Measurements from ENCODE around the gene SLC5A2.
A peak's percentile ranks its signal among the peaks of the same experiment; 100 is the strongest.

SLC5A2 gene

GRCh38 chr16:31467151-31467773, 15.7 kb upstream of the SLC5A2 start:
- Histone ChIP-seq H3K36me3 (ENCODE audit: control insufficient read depth in 5 of 5, insufficient read depth in 5 of 5, low read length in 5 of 5) (peaks cover 0 to 46% (median 41%) of the 10 kb centered on the region in 5 donors), H3K9me3 (ENCODE audit: control insufficient read depth in 5 of 5, low read length in 5 of 5) (no peaks in the 10 kb centered on the region), H3K9ac (ENCODE audit: low read length in 5 of 5) (no peak overlapping the region), H3K4me1 (ENCODE audit: control insufficient read depth in 5 of 5, insufficient read depth in 5 of 5, low read length in 5 of 5) (peaks cover 0 to 24% (median 11%) of the 10 kb centered on the region in 5 donors), H3K27ac (ENCODE audit: low read depth, low read length) (no peak overlapping the region), H3K27me3 (ENCODE audit: control insufficient read depth in 5 of 5, insufficient read depth in 4 of 5, low read length in 5 of 5) (peaks cover 0 to 7% (median 5%) of the 10 kb centered on the region in 5 donors), H3K4me3 (ENCODE audit: low read depth in 1 of 5, low read length in 5 of 5) (no peak overlapping the region)

DNA sequence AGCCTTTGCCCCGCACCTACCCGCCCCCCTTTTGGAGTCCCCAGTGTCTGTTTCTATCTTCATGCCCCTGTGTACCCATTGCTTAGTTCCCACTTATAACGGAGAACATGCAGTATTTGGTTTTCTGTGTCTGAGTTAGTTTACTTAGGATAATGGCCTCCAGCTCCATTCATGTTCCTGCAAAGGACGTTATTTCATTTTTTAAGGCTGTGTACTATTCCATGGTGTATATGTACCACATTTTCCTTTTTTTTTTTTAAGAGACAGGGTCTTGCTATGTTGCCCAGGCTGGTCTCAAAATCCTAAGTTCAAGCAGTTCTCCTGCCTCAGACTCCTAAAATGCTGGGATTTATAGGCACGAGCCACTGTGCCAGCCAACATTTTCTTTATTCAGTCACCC, 15.1 kb upstream of the SLC5A2 start:
- no peak overlapping the region for H3K9ac ChIP-seq (ENCODE audit: low read length in 5 of 5)
- peaks cover 0 to 30% (median 17%) of the 10 kb centered on the region in 5 donors for H3K4me1 ChIP-seq (ENCODE audit: control insufficient read depth in 5 of 5, insufficient read depth in 5 of 5, low read length in 5 of 5)
- peaks cover 0 to 12% (median 9%) of the 10 kb centered on the region in 5 donors for H3K27me3 ChIP-seq (ENCODE audit: control insufficient read depth in 5 of 5, insufficient read depth in 4 of 5, low read length in 5 of 5)
- H3K4me3 ChIP-seq (ENCODE audit: low read depth in 1 of 5, low read length in 5 of 5) = no peak overlapping the region
- H3K9me3 ChIP-seq (ENCODE audit: control insufficient read depth in 5 of 5, low read length in 5 of 5) = peaks cover 0 to 4% (median 0%) of the 10 kb centered on the region in 5 donors
- no peak overlapping the region for H3K27ac ChIP-seq (ENCODE audit: low read depth, low read length)
- H3K36me3 ChIP-seq (ENCODE audit: control insufficient read depth in 5 of 5, insufficient read depth in 5 of 5, low read length in 5 of 5) = peaks cover 0 to 40% (median 35%) of the 10 kb centered on the region in 5 donors

DNA sequence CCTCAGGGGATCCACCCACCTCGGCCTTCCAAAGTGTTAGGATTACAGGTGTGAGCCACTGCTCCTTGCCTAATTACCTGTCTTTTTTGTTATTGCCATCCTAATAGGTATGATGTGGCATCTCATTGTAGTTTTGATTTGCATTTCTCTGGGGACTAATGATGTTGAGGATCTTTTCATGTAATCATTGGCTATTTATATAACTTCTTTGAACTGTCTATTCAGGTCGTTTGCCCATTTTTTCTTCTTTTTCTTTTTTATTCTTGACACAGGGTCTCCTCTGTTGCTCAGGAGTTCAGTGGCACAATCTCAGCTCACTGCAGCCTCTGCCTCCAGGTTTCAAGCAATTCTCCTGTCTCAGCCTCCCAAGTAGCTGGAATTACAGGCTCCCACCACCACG, 12.3 kb upstream of the SLC5A2 start:
- Histone ChIP-seq H3K9ac (ENCODE audit: low read length in 5 of 5) (peak overlapping the region in 1 of 5 donors; percentile 20), H3K27ac (ENCODE audit: low read depth, low read length) (no peak overlapping the region), H3K4me3 (ENCODE audit: low read depth in 1 of 5, low read length in 5 of 5) (no peak overlapping the region), H3K9me3 (ENCODE audit: control insufficient read depth in 5 of 5, low read length in 5 of 5) (peaks cover 0 to 6% (median 0%) of the 10 kb centered on the region in 5 donors), H3K36me3 (ENCODE audit: control insufficient read depth in 5 of 5, insufficient read depth in 5 of 5, low read length in 5 of 5) (peaks cover 0 to 35% (median 33%) of the 10 kb centered on the region in 5 donors), H3K4me1 (ENCODE audit: control insufficient read depth in 5 of 5, insufficient read depth in 5 of 5, low read length in 5 of 5) (peaks cover 0 to 51% (median 22%) of the 10 kb centered on the region in 5 donors), H3K27me3 (ENCODE audit: control insufficient read depth in 5 of 5, insufficient read depth in 4 of 5, low read length in 5 of 5) (peaks cover 0 to 15% (median 13%) of the 10 kb centered on the region in 5 donors)

DNA sequence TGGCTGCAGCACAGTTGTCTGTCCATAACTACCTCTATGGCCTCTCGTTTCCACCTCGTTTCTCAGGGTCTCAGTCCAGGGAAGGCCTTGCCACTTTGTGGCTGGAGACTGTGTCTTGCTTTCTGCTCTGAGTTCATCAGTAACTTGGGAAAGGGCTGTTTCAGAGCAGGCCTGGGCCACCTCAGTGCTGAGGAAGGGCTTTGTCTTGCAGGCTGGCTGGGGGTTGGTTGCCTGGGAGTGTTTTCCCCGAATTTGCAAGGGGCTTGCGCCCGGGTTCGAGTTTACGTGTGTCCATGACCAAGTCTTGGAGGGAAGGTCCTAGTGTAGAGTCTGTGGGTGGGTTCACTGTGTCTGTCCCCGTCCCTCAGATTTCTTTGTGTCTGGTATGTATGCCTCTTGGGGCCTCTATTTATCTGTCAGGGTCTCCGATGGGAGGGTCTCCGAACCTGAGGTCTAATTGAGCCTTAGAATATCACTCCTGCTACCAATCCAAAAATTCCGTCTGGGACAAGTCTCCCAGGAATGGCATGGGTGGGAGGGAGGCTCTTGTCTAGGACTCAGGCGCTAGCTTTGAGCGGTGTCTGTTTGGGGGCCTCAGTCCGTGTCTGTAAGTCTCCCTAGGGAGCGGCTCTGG, 11.6 kb upstream of the SLC5A2 start:
- Histone ChIP-seq H3K4me3 (ENCODE audit: low read depth in 1 of 5, low read length in 5 of 5) (peak overlapping the region; percentile 40 to 77 (median 58)), H3K4me1 (ENCODE audit: control insufficient read depth in 5 of 5, insufficient read depth in 5 of 5, low read length in 5 of 5) (peaks cover 0 to 51% (median 22%) of the 10 kb centered on the region in 5 donors), H3K36me3 (ENCODE audit: control insufficient read depth in 5 of 5, insufficient read depth in 5 of 5, low read length in 5 of 5) (peaks cover 0 to 34% (median 33%) of the 10 kb centered on the region in 5 donors), H3K9me3 (ENCODE audit: control insufficient read depth in 5 of 5, low read length in 5 of 5) (peaks cover 0 to 6% (median 0%) of the 10 kb centered on the region in 5 donors), H3K9ac (ENCODE audit: low read length in 5 of 5) (peak overlapping the region in 4 of 5 donors; percentile 26 to 71 (median 64)), H3K27me3 (ENCODE audit: control insufficient read depth in 5 of 5, insufficient read depth in 4 of 5, low read length in 5 of 5) (peaks cover 0 to 15% (median 13%) of the 10 kb centered on the region in 5 donors), H3K27ac (ENCODE audit: low read depth, low read length) (peak overlapping the region; percentile 51)

GRCh38 chr16:31471875-31472708, 10.8 kb upstream of the SLC5A2 start, which contains the start of gene TGFB1I1:
TGFB1I1 (plus strand) TSS chr16:31472152; CDS start chr16:31472189, 37 bp downstream.
- Histone ChIP-seq H3K27ac (ENCODE audit: low read depth, low read length) (peak within 1 kb of the TSS; percentile 78), H3K36me3 (ENCODE audit: control insufficient read depth in 5 of 5, insufficient read depth in 5 of 5, low read length in 5 of 5) (peaks cover 0 to 32% (median 31%) of the 10 kb centered on the region in 5 donors), H3K4me1 (ENCODE audit: control insufficient read depth in 5 of 5, insufficient read depth in 5 of 5, low read length in 5 of 5) (peaks cover 0 to 45% (median 22%) of the 10 kb centered on the region in 5 donors), H3K9ac (ENCODE audit: low read length in 5 of 5) (peak within 1 kb of the TSS in 4 of 5 donors; percentile 26 to 73 (median 70)), H3K27me3 (ENCODE audit: control insufficient read depth in 5 of 5, insufficient read depth in 4 of 5, low read length in 5 of 5) (peaks cover 0 to 15% (median 13%) of the 10 kb centered on the region in 5 donors), H3K4me3 (ENCODE audit: low read depth in 1 of 5, low read length in 5 of 5) (peak within 1 kb of the TSS; percentile 62 to 77 (median 74)), H3K9me3 (ENCODE audit: control insufficient read depth in 5 of 5, low read length in 5 of 5) (peaks cover 0 to 6% (median 0%) of the 10 kb centered on the region in 5 donors)

DNA sequence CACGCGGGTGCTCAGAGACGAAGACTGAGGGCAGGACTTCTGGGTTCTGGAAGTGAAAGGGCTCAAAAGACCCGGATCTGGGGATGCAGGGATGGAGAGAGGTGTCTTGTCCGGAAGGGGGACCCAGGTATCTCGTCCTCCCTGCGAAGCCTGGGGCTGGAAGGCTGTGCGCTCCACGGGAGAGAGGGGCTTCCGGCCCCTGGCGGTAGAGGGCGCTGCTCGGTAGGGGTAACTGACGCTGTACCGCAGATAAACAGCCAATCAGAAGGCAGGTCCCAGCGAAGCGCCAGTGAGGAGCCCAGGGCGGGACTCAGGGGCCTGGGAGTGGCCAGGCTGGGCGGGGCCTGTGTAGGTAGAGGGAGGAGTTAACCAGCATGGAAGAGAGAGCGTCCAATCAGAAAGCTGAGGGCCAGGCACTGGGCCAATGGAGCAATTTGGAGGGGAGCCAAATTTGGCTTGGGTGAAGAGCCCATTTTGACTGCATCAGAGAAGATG, 10.2 kb upstream of the SLC5A2 start:
- peaks cover 0 to 15% (median 13%) of the 10 kb centered on the region in 5 donors for H3K27me3 ChIP-seq (ENCODE audit: control insufficient read depth in 5 of 5, insufficient read depth in 4 of 5, low read length in 5 of 5)
- peaks cover 0 to 44% (median 22%) of the 10 kb centered on the region in 5 donors for H3K4me1 ChIP-seq (ENCODE audit: control insufficient read depth in 5 of 5, insufficient read depth in 5 of 5, low read length in 5 of 5)
- peak overlapping the region in 3 of 5 donors; percentile 51 to 73 (median 72) for H3K9ac ChIP-seq (ENCODE audit: low read length in 5 of 5)
- peaks cover 0 to 6% (median 0%) of the 10 kb centered on the region in 5 donors for H3K9me3 ChIP-seq (ENCODE audit: control insufficient read depth in 5 of 5, low read length in 5 of 5)
- H3K27ac ChIP-seq (ENCODE audit: low read depth, low read length) = peak overlapping the region; percentile 78
- H3K4me3 ChIP-seq (ENCODE audit: low read depth in 1 of 5, low read length in 5 of 5) = peak overlapping the region; percentile 62 to 77 (median 74)
- peaks cover 0 to 36% (median 34%) of the 10 kb centered on the region in 5 donors for H3K36me3 ChIP-seq (ENCODE audit: control insufficient read depth in 5 of 5, insufficient read depth in 5 of 5, low read length in 5 of 5)

DNA sequence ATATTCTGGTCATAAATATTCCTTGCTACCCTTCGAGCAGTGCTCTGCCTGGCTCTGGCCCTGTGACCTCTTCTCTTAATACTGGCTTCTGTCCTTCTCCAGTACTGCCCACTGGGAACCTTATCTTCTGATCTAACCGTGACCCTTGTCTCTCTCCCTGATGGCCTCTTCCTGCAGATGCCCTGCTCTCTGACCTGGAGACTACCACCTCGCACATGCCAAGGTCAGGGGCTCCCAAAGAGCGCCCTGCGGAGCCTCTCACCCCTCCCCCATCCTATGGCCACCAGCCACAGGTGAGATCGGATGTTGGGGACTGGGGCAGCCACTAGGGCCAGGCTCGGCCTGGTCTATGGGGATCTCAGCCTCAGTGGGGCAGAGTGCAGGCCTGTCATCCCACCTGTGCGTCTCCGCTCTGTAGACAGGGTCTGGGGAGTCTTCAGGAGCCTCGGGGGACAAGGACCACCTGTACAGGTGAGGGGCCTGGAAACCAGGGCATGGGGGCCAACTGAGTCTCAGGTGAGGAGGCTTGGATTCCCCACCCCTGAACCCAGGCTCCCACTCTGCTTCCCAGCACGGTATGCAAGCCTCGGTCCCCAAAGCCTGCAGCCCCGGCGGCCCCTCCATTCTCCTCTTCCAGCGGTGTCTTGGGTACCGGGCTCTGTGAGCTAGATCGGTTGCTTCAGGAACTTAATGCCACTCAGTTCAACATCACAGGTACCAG, 9.5 kb upstream of the SLC5A2 start:
- Histone ChIP-seq H3K4me1 (ENCODE audit: control insufficient read depth in 5 of 5, insufficient read depth in 5 of 5, low read length in 5 of 5) (peaks cover 0 to 44% (median 22%) of the 10 kb centered on the region in 5 donors), H3K27ac (ENCODE audit: low read depth, low read length) (no peak overlapping the region), H3K4me3 (ENCODE audit: low read depth in 1 of 5, low read length in 5 of 5) (peak overlapping the region in 2 of 5 donors; percentile 76 to 77), H3K9ac (ENCODE audit: low read length in 5 of 5) (no peak overlapping the region), H3K27me3 (ENCODE audit: control insufficient read depth in 5 of 5, insufficient read depth in 4 of 5, low read length in 5 of 5) (peaks cover 0 to 15% (median 13%) of the 10 kb centered on the region in 5 donors), H3K9me3 (ENCODE audit: control insufficient read depth in 5 of 5, low read length in 5 of 5) (peaks cover 0 to 6% (median 0%) of the 10 kb centered on the region in 5 donors), H3K36me3 (ENCODE audit: control insufficient read depth in 5 of 5, insufficient read depth in 5 of 5, low read length in 5 of 5) (peaks cover 0 to 41% (median 36%) of the 10 kb centered on the region in 5 donors)

DNA sequence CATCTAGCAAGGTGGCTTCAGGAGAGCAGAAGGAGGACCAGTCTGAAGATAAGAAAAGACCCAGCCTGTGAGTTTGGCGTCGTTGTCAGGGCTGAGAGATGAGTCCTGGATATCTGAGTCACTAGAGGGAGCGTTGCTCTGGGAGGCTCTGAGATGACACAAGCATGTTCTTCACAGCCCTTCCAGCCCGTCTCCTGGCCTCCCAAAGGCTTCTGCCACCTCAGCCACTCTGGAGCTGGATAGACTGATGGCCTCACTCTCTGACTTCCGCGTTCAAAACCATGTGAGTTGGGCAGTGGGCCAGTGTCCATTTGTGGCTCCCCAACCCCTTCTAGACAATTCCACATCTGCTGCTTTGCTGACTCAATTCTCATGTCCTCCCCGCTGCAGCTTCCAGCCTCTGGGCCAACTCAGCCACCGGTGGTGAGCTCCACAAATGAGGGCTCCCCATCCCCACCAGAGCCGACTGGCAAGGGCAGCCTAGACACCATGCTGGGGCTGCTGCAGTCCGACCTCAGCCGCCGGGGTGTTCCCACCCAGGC, 8.7 kb upstream of the SLC5A2 start:
- H3K4me1 ChIP-seq (ENCODE audit: control insufficient read depth in 5 of 5, insufficient read depth in 5 of 5, low read length in 5 of 5) = peaks cover 0 to 44% (median 22%) of the 10 kb centered on the region in 5 donors
- H3K9ac ChIP-seq (ENCODE audit: low read length in 5 of 5) = no peak overlapping the region
- H3K36me3 ChIP-seq (ENCODE audit: control insufficient read depth in 5 of 5, insufficient read depth in 5 of 5, low read length in 5 of 5) = peaks cover 0 to 44% (median 37%) of the 10 kb centered on the region in 5 donors
- H3K9me3 ChIP-seq (ENCODE audit: control insufficient read depth in 5 of 5, low read length in 5 of 5) = peaks cover 0 to 6% (median 0%) of the 10 kb centered on the region in 5 donors
- H3K27ac ChIP-seq (ENCODE audit: low read depth, low read length) = no peak overlapping the region
- H3K27me3 ChIP-seq (ENCODE audit: control insufficient read depth in 5 of 5, insufficient read depth in 4 of 5, low read length in 5 of 5) = peaks cover 0 to 19% (median 13%) of the 10 kb centered on the region in 5 donors
- no peak overlapping the region for H3K4me3 ChIP-seq (ENCODE audit: low read depth in 1 of 5, low read length in 5 of 5)
